Adipocyte (in vitro differentiated cells): ENCODE results near the gene AFF3.
A peak's percentile ranks its signal among the peaks of the same experiment; 100 is the strongest.

Source experiments
- DNase-seq: peaks from one replicate; pipeline ENCODE4 v3.0.0-alpha.2; 2015; ENCODE audit warnings: low read depth
- H3K27me3 ChIP-seq: replicated peaks from 2 replicates; pipeline ENCODE4 v1.7.0; 2013; ENCODE audit warnings: mild to moderate bottlenecking, low read length, moderate library complexity; ENCODE audit not compliant: control insufficient read depth, insufficient read depth
- H3K36me3 ChIP-seq: 2 replicates; pipeline ENCODE4 v1.7.0; 2013; ENCODE audit warnings: low read length, mild to moderate bottlenecking, moderate library complexity; ENCODE audit not compliant: control insufficient read depth, insufficient read depth, severe bottlenecking
- H3K4me1 ChIP-seq: 2 replicates; pipeline ENCODE4 v1.7.0; 2013; ENCODE audit warnings: mild to moderate bottlenecking, low read length, moderate library complexity; ENCODE audit not compliant: control insufficient read depth, insufficient read depth
- H3K4me3 ChIP-seq: 2 replicates; pipeline ENCODE4 v1.7.0; 2013; ENCODE audit warnings: mild to moderate bottlenecking, low read length, moderate library complexity
- H3K9ac ChIP-seq: 2 replicates; pipeline ENCODE4 v1.7.0; 2013; ENCODE audit warnings: mild to moderate bottlenecking, low read length, moderate library complexity
- H3K9me3 ChIP-seq: 2 replicates; pipeline ENCODE4 v1.7.0; 2013; ENCODE audit warnings: mild to moderate bottlenecking, low read length, moderate library complexity; ENCODE audit not compliant: control insufficient read depth

Gene AFF3

DNA sequence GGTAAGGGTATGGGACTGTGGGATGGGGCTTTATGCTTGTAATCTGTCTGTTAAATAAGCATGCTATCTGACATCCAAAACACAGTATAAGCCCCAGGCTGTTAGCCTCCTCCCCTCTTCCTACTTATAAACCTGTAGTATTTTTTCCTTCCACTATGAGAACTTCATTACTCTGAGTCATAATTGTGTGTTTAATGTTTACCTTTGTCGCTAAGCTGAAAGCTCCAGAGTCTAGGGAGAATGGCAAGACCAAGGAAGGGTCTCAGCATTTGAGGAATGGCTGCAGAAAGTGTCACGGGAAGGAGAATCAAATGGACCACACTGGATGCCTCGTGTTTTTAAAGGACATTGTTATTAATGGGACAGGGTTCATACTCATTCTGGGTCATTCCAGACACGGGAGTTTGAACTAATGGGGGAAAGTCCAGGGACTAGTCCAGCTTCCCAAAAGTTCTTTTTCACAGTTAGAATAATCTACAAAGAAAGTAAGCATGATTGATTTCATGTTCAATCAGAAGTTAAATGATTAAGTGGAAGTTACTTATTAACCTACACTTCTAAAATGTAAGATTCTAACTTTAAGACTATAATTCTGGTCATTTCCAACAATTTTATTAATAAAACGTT lies 292.2 kb downstream of the AFF3 start:
- H3K27me3 ChIP-seq, result peaks cover 12% of the 10 kb centered on the region
- H3K4me1 ChIP-seq, result no peaks in the 10 kb centered on the region
- DNase-seq, result no peak
- H3K4me3 ChIP-seq, result no peak overlapping the region
- no peak overlapping the region for H3K9ac ChIP-seq
- no peaks in the 10 kb centered on the region for H3K36me3 ChIP-seq
- no peaks in the 10 kb centered on the region for H3K9me3 ChIP-seq

DNA sequence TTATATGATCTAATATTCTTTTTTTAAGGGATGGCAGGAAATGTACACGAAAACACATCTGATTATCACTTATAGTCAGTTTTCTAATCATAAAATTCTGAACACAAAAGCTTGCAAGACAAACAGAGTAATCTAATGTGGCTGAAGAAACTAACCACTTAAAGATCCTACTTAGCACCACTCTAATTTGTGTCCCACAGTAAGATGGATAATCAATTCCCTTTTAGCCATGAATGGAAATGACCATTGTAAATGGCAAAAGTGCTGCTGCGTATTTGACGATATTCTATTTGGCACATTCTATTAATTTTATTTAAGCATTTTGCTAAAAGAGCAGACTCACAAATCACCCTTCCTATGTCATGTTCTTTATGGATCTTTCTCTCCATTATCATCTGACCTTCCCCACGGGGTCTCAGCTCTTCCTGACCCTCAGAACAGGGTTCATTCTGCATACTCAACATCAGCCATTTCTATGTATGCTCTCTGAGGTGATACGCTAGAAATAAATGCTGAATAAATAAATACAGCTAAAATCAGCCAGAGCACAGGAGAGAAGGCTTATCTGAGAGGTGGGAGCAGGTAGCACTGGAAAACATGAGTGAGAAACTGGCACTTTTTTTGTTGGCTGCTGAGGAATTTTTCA lies 295.8 kb downstream of the AFF3 start:
- Histone ChIP-seq H3K4me1 (no peaks in the 10 kb centered on the region), H3K9me3 (no peaks in the 10 kb centered on the region), H3K4me3 (no peak overlapping the region), H3K36me3 (no peaks in the 10 kb centered on the region), H3K9ac (no peak overlapping the region), H3K27me3 (peaks cover 19% of the 10 kb centered on the region)
- DNase-seq, result no peak

DNA sequence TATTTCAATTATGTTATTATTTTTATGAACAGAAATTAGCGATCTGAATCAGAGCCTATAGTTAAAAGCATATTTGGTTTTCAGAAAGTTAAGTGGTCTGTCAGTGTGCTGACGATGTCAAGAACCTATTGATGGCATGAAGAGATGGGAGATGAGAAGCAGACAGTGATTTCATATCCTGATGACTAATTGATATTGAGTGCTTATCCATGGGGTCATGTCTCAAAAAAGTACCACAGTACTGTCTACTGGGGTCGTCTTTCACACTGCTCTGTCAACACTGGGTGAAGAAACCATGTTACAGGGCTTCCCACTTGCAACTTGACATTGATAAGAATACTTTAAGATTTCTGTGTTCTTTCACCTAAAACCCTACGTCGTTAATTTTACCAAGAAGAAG lies 297.1 kb downstream of the AFF3 start:
- H3K4me1 ChIP-seq, result no peaks in the 10 kb centered on the region
- DNase-seq, result no peak
- peaks cover 19% of the 10 kb centered on the region for H3K27me3 ChIP-seq
- no peaks in the 10 kb centered on the region for H3K9me3 ChIP-seq
- no peak overlapping the region for H3K9ac ChIP-seq
- no peak overlapping the region for H3K4me3 ChIP-seq
- no peaks in the 10 kb centered on the region for H3K36me3 ChIP-seq

DNA sequence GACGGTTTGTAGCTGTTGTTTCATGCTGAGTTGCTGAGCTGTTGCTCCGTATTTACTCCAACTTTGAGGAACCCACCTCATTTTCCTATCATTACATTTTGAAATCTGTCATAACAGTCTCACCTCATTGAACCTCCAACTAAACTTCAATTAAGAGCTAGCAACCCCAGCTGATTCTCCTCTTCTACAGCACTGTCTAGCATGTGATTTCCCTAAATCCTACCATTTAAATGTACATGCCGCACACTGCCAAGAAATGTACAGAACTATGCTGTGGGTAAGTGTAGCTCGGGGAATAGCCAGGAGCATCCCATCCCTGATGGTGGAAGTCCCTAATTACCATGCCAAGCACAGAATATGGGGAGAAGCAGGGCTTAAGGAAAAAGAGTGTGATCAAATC lies 299.9 kb downstream of the AFF3 start:
- Histone ChIP-seq H3K9ac (no peak overlapping the region), H3K27me3 (peaks cover 14% of the 10 kb centered on the region), H3K4me3 (no peak overlapping the region)

DNA sequence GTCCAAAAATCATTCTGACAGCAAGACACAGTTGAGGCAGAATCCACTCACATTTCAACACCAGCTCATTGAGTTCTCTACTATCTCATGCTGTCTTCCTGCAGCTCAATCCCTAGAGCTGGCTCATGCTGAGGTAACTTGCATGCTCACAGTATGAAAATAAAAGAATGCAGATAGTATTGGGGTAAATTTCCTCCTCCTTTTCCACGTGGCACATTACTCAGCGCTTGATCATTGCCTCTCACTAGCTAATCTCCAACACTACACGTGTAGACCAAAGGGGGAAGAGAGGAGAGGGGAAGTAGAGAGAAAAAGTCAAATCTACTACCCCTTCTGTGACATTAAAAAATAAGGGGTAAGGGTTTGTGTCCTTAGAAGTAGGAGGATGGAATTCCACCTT lies 300.6 kb downstream of the AFF3 start:
- no peak for DNase-seq
- Histone ChIP-seq H3K9me3 (no peaks in the 10 kb centered on the region), H3K36me3 (no peaks in the 10 kb centered on the region), H3K4me3 (no peak overlapping the region), H3K27me3 (peaks cover 10% of the 10 kb centered on the region), H3K4me1 (no peaks in the 10 kb centered on the region), H3K9ac (no peak overlapping the region)

More for the DNA sequence above, 299.9 kb downstream of the AFF3 start:
- H3K4me1 ChIP-seq, result no peaks in the 10 kb centered on the region
- no peak for DNase-seq
- H3K36me3 ChIP-seq, result no peaks in the 10 kb centered on the region
- no peaks in the 10 kb centered on the region for H3K9me3 ChIP-seq

DNA sequence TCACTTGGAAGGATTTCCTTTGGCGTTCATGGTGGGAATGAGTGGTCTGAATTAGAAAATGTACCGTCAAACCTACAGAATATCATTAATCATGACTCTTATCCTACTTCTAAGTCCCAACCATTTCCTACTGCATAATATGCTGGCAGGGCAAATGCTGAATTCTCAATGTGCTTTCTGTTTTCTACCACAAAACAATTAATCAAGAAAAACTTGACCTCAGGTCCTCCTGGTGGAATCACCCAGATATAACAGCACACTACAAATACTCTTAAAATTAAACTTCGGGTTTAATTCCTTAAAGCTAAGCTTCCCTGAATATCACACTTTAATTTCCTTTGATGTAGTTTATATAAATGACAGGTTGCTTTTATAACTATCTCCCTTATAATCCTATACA lies 301.6 kb downstream of the AFF3 start:
- Histone ChIP-seq H3K4me3 (no peak overlapping the region), H3K27me3 (peaks cover 10% of the 10 kb centered on the region), H3K9ac (no peak overlapping the region), H3K36me3 (no peaks in the 10 kb centered on the region), H3K4me1 (no peaks in the 10 kb centered on the region), H3K9me3 (no peaks in the 10 kb centered on the region)
- no peak for DNase-seq

DNA sequence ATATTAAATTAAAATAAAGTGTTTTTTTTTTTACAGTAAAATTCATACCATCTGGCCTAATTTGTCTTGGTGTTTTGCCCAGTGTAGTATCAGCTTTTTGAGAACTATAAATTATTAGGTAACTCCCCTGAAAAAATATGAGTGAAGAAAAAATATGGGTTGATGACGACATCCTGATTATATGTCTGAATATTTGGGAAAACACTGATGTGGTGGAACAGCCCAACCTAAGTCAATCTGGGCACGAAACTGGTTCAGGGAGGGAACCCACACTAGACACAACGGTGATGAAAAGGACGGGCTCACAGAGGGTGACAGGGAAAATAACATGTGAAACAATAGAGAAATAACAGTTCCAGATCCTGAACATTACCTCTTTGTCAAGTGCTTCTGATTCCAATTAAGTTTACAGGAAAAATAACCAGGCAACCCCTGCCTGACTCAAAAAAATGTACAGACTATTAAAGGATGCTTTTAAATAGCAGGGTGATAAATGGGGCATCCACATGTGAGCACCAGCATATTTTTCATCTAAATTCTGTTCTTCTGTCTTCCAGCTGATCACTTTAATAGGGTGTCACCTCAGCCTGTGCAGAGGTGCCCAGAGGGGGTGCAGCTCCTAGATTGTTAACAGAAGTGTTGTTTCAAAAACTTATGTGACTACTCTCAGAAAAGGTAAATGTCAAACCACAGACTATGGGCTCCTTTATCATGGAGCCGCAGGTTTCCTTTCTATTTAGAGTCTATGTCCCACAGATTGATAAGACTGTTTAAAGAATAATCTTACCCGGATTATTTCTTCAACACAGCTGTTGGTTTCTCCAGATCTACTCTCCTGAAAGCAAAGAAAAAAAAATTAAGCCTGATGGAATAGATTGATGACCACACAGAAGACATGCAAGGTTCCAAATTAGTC lies 305.4 kb downstream of the AFF3 start:
- Histone ChIP-seq H3K4me1 (no peaks in the 10 kb centered on the region), H3K27me3 (peaks cover 18% of the 10 kb centered on the region), H3K9ac (no peak overlapping the region), H3K36me3 (no peaks in the 10 kb centered on the region), H3K4me3 (no peak overlapping the region), H3K9me3 (no peaks in the 10 kb centered on the region)
- DNase-seq, result peak; percentile 69

DNA sequence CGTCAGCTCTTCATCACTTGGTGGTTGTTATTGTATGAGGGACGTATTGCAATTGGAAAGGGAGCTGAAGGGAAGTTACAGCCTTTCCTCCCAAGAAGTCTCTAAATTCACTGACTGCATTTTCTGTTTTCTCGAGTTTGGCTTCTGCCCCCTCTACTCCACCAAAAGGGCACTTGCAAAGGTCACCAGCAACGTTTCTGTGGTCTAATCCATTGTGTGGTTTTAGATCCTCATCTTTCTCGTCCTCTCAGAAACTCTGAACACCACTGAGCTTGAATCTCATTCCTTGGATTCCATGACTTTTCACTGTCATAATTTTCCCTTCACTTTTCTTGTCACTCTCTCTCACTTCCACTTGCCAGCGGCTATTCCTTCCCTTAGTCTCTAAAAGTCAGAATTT lies 308.0 kb downstream of the AFF3 start:
- no peaks in the 10 kb centered on the region for H3K36me3 ChIP-seq
- no peak for DNase-seq
- no peaks in the 10 kb centered on the region for H3K9me3 ChIP-seq
- peaks cover 18% of the 10 kb centered on the region for H3K27me3 ChIP-seq
- no peak overlapping the region for H3K4me3 ChIP-seq
- H3K9ac ChIP-seq, result no peak overlapping the region
- no peaks in the 10 kb centered on the region for H3K4me1 ChIP-seq

DNA sequence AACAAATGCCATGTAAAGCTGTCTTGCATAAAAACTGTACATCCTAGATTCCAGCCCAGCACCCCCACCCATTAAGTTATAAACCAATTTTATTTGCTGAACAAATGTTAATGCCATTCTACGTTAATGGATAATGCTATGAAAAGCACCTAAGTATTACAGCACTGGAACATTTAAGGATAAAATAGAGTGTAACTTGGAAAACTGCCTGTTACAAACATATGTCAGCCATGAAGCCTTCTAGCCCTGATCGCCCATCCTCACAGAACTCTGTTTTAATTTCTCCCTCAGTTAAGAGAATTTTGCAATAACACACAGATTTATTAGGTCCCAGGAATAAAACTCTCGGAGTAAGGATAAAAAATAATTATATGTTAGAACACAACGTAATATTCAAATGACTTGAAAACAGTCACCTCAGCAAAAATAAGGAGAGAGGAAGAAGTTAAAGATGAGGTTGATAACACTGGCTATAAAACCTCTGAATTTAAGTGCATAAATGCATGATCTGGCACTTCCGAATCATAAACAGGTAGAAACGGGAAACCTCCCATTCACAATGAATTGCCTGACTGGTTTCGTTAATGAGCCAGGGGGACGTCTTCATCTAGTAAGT lies 308.7 kb downstream of the AFF3 start:
- Histone ChIP-seq H3K4me1 (no peaks in the 10 kb centered on the region), H3K36me3 (no peaks in the 10 kb centered on the region), H3K9me3 (no peaks in the 10 kb centered on the region), H3K4me3 (no peak overlapping the region), H3K9ac (no peak overlapping the region), H3K27me3 (peaks cover 18% of the 10 kb centered on the region)
- no peak for DNase-seq

DNA sequence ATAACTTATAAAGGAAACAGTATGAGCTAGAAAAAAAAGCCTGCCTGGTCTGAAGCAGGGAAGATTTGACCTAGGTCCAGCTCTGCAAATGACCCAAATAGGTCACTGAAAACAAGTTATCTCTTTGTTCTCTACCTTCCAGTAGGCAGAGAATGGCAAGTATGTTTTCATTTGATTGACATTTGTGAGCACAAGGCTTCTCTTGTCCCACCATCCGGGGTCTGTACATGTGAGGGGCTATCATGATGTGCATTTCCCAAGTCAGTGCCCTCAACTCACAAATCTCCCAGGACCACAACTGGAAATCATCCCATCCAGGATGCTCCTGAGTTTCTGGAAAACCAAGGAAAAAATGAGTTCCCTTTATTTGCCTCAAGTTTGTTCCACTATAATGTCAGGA lies 309.5 kb downstream of the AFF3 start:
- Histone ChIP-seq H3K36me3 (no peaks in the 10 kb centered on the region), H3K4me1 (no peaks in the 10 kb centered on the region), H3K27me3 (peaks cover 18% of the 10 kb centered on the region), H3K9ac (no peak overlapping the region), H3K4me3 (no peak overlapping the region), H3K9me3 (no peaks in the 10 kb centered on the region)
- DNase-seq, result no peak

DNA sequence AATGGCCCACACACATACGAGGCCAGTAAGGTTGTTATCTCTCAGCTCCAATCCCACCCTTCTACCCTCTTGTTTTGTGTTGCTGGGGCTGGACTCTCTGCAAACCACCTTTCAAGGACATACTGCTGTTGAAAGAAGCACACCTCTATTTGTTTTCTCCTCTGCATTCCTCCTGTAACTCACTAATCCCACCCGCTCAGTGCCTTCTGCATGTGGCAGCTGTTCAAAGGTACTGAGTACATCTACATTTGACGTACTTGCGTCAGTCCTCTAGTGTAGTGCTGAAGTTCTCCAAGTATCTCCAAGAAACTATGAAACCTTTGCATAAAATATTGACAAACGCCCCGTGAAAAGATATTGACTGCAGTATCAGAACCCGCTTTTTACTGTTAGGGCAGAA lies 310.6 kb downstream of the AFF3 start:
- H3K4me3 ChIP-seq, result no peak overlapping the region
- DNase-seq, result no peak
- peaks cover 24% of the 10 kb centered on the region for H3K27me3 ChIP-seq
- H3K4me1 ChIP-seq, result no peaks in the 10 kb centered on the region
- H3K9ac ChIP-seq, result no peak overlapping the region
- H3K36me3 ChIP-seq, result no peaks in the 10 kb centered on the region
- H3K9me3 ChIP-seq, result no peaks in the 10 kb centered on the region
